Esophagus squamous epithelium (tissue), 5 donors: ENCODE results near the gene LDLRAD2. TPM values are rescaled to one million over a fixed set of nuclear protein-coding genes. Genes with fewer than 3 reads are reported as not detected.

Experiments
- DNase-seq: peaks from one replicate; lab custom pipeline; 2025; lab: John Stamatoyannopoulos, UW
- H3K27ac ChIP-seq, 4 donors: fragments of 200-600 bp; sonication (generic); one replicate each; pipeline ENCODE4 v1.5.1; 2016 to 2019; ENCODE audit warnings: mild to moderate bottlenecking in 1 of 4
- H3K27me3 ChIP-seq, 4 donors: fragments of 200-600 bp; sonication (generic); 1 replicate in 3 of 4; 2 replicates in 1 of 4; pipeline versions ENCODE4 v1.5.1 to v1.6.0; 2017 to 2021; ENCODE audit warnings: antibody characterized with exemption in 1 of 4
- H3K36me3 ChIP-seq, 3 donors: fragments of 200-600 bp; sonication (generic); one replicate each; pipeline ENCODE4 v1.5.1; 2016 to 2019
- H3K4me1 ChIP-seq, 3 donors: fragments of 200-600 bp; sonication (generic); one replicate each; pipeline ENCODE4 v1.5.1; 2017 to 2019
- H3K4me3 ChIP-seq, 4 donors: fragments of 200-600 bp; sonication (generic); 1 replicate in 3 of 4; 2 replicates in 1 of 4; pipeline ENCODE4 v1.5.1; 2016 to 2019; ENCODE audit warnings: mild to moderate bottlenecking in 2 of 4, moderate library complexity in 1 of 4
- H3K9me3 ChIP-seq, 3 donors: fragments of 200-600 bp; sonication (generic); one replicate each; pipeline ENCODE4 v1.5.1; 2016 to 2019
- CTCF ChIP-seq, 6 experiments: fragments of 450-650 bp in 4 of 6; fragments of 200-600 bp in 2 of 6; sonication (generic) in 2 of 6; IDR thresholded peaks; one replicate each; pipeline ENCODE4 v1.5.1; 2016 to 2019; ENCODE audit warnings: antibody characterized with exemption in 6 of 6, mild to moderate bottlenecking in 4 of 6, moderate library complexity in 4 of 6
- POLR2A ChIP-seq, 4 donors: fragments of 450-650 bp; IDR thresholded peaks; one replicate each; pipeline ENCODE4 v1.6.1; 2017; ENCODE audit warnings: antibody characterized with exemption in 4 of 4, mild to moderate bottlenecking in 4 of 4, moderate library complexity in 3 of 4
- WGBS, 2 donors: methylation state at CpG; one replicate each; pipeline ENCODE4 v1.1.5; 2018; 5-methylcytosine and 5-hydroxymethylcytosine counted together
- intact Hi-C: fragments of 100-400 bp; cut with DNase I; formaldehyde crosslinking; loops from one replicate; pipeline ENCODE4 v1.15.0; 2022
- total RNA-seq, 4 donors: library from RNA; depleted of rRNA; stranded (reverse); fragments of >200 nt; gene quantifications; one replicate each; pipeline ENCODE4 v1.1.0, GENCODE V29; 2016
- donor health status: DM: yes; HTN: yes; CAD: no.

LDLRAD2 gene
- total RNA-seq, 4 donors from 2014 or later: not detected

- no peaks in the 10 kb centered on the region for H3K27me3 ChIP-seq
- no peak overlapping the region for H3K4me3 ChIP-seq
- H3K27ac ChIP-seq: no peak overlapping the region
- WGBS, 2 donors: no CpG with 5 or more reads among the region's 13 CpGs
- intact Hi-C loops: no loop called here
- peaks cover 0 to 14% (median 0%) of the 10 kb centered on the region in 3 donors for H3K9me3 ChIP-seq
- TF ChIP-seq CTCF (IDR thresholded peaks at IDR 0.05) (no peak), POLR2A (IDR thresholded peaks at IDR 0.05) (no peak)
- no peaks in the 10 kb centered on the region for H3K4me1 ChIP-seq
- peaks cover 54 to 100% (median 64%) of the 10 kb centered on the region in 3 donors for H3K36me3 ChIP-seq
- no peak for DNase-seq
Measured at GRCh38 chr1:21836729-21837128, 24.7 kb downstream of the LDLRAD2 start.

DNA sequence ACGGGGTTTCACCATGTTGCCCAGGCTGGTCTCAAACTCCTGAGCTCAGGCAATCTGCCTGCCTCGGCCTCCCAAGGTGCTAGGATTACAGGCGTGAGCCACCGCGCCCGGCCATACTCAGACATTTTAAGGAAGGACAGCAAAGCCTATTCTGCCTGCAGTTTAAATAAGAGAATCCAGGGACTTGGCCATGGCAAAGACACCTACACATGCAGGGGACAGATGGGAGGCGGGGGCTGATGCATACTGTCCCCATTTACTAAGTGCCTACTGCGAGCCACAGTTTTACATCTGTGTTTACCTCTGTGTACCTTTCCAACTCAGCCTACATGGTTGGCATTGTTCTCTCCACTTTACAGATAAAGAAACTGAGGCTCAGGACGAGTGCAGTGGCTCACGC is 25.4 kb downstream of the LDLRAD2 start:
- TF ChIP-seq POLR2A (IDR thresholded peaks at IDR 0.05): no peak
- TF ChIP-seq CTCF (IDR thresholded peaks at IDR 0.05): no peak

DNA sequence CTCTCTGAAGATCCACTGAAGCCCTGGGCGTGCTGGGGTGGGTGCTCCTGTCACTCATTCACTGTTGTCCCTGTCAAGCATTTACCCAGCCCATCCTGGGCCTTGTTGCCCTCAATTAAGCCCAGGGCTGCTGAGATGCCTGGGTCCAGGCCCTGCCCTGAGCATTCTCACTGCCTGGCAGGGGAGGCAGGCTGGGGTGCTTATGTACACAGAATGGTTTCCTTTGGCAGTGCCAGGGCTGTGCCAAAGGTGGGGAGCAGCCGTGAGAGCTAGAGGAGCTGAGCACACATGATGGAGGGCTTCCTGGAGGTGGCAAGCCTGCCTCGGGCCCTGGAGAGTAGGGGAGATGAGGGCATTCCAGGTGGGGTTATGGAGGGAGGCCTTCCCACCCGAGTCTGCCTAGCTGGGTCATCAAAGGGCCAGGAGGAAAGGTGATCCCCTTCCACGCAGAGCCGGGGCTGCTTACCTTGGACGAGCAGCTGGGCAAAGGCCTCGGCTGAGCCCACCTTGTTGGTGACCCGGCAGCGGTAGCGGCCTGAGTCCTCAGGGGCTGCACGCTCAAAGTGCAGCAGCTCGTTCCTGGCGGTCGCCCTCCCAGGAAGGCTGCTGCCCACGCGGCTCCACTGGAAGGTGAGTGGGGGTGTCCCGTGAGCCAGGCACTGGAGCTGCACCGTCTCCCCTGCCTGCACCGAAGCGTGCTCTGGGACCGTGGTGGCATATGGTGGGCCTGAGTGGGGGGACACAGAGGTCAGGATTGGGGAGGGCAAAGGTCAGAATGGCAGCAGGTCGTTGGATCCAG is 26.5 kb downstream of the LDLRAD2 start:
- intact Hi-C loops: no loop called here
- H3K36me3 ChIP-seq: peaks cover 57 to 100% (median 66%) of the 10 kb centered on the region in 3 donors

More for the DNA sequence above, 25.4 kb downstream of the LDLRAD2 start:
- H3K4me1 ChIP-seq: peaks cover 0 to 4% (median 0%) of the 10 kb centered on the region in 3 donors
- H3K27me3 ChIP-seq: no peaks in the 10 kb centered on the region
- DNase-seq: no peak
- 96 to 97% methylated on average over 6 to 10 of the region's 10 CpGs for WGBS, 2 donors
- peaks cover 0 to 14% (median 0%) of the 10 kb centered on the region in 3 donors for H3K9me3 ChIP-seq
- H3K36me3 ChIP-seq: peaks cover 61 to 100% (median 65%) of the 10 kb centered on the region in 3 donors
- no peak overlapping the region for H3K27ac ChIP-seq
- no peak overlapping the region for H3K4me3 ChIP-seq
- intact Hi-C loops: no loop called here

GRCh38 chr1:21839337-21840037 is 27.4 kb downstream of the LDLRAD2 start:
- no peak for DNase-seq

More for the DNA sequence above, 26.5 kb downstream of the LDLRAD2 start:
- Histone ChIP-seq H3K27me3 (no peaks in the 10 kb centered on the region), H3K4me1 (peaks cover 0 to 13% (median 0%) of the 10 kb centered on the region in 3 donors), H3K4me3 (no peak overlapping the region), H3K9me3 (peaks cover 0 to 14% (median 0%) of the 10 kb centered on the region in 3 donors), H3K27ac (no peak overlapping the region)
- 64 to 82% methylated on average over 3 to 5 of the region's 23 CpGs for WGBS, 2 donors
- DNase-seq: no peak
- TF ChIP-seq POLR2A (IDR thresholded peaks at IDR 0.05) (no peak), CTCF (IDR thresholded peaks at IDR 0.05) (no peak)

More at GRCh38 chr1:21839337-21840037, 27.4 kb downstream of the LDLRAD2 start:
- H3K9me3 ChIP-seq: peaks cover 0 to 8% (median 0%) of the 10 kb centered on the region in 3 donors
- peaks cover 50 to 100% (median 65%) of the 10 kb centered on the region in 3 donors for H3K36me3 ChIP-seq
- H3K4me1 ChIP-seq: peaks cover 0 to 13% (median 0%) of the 10 kb centered on the region in 3 donors
- WGBS, 2 donors: 79 to 86% methylated on average over 6 to 18 of the region's 19 CpGs
- H3K27ac ChIP-seq: no peak overlapping the region
- intact Hi-C loops: no loop called here
- no peak overlapping the region for H3K4me3 ChIP-seq
- TF ChIP-seq POLR2A (IDR thresholded peaks at IDR 0.05): no peak
- TF ChIP-seq CTCF (IDR thresholded peaks at IDR 0.05): no peak
- H3K27me3 ChIP-seq: no peaks in the 10 kb centered on the region
